SK-N-SH treated with all-trans-retinoic acid at 6 μM for 48 hours (cell line): ENCODE measurements around the gene STXBP2.

Source experiments
- ATAC-seq: fragments of 200-7000 bp; cut with Tn5 transposase; 3 replicates; pipeline ENCODE4 v1.9.1; 2020; ENCODE audit warnings: mild to moderate bottlenecking, moderate library complexity
- ARNTL ChIP-seq: fragments of 450-650 bp; formaldehyde crosslinking; IDR thresholded peaks from 2 replicates; pipeline ENCODE4 v1.5.0; 2020; ENCODE audit warnings: low read depth, mild to moderate bottlenecking, moderate library complexity, borderline replicate concordance
- BACH2 ChIP-seq: fragments of 250-450 bp; sonication (Bioruptor Pico); IDR thresholded peaks from 2 replicates; pipeline ENCODE4 v1.9.0; 2021; ENCODE audit warnings: mild to moderate bottlenecking, borderline replicate concordance
- CREB5 ChIP-seq: fragments of 250-450 bp; sonication (Bioruptor Pico); IDR thresholded peaks from 2 replicates; pipeline ENCODE4 v1.5.1; 2020; ENCODE audit warnings: low read depth, mild to moderate bottlenecking, moderate library complexity
- CSDC2 ChIP-seq: fragments of 250-450 bp; sonication (Bioruptor Pico); IDR thresholded peaks from 2 replicates; pipeline ENCODE4 v1.5.0; 2020; ENCODE audit warnings: mild to moderate bottlenecking, moderate library complexity
- CSRNP3 ChIP-seq: fragments of 250-450 bp; sonication (Bioruptor Pico); IDR thresholded peaks from 2 replicates; pipeline ENCODE4 v1.5.1; 2021; ENCODE audit warnings: mild to moderate bottlenecking, moderate library complexity
- ESRRG ChIP-seq: fragments of 250-450 bp; sonication (Bioruptor Pico); IDR thresholded peaks from 2 replicates; pipeline ENCODE4 v1.6.1; 2021; ENCODE audit warnings: mild to moderate bottlenecking
- GLIS3 ChIP-seq: fragments of 250-450 bp; sonication (Bioruptor Pico); IDR thresholded peaks from 2 replicates; pipeline ENCODE4 v1.5.0; 2020; ENCODE audit warnings: mild to moderate bottlenecking, moderate library complexity
- OSR1 ChIP-seq: fragments of 250-450 bp; sonication (Bioruptor Pico); IDR thresholded peaks from 2 replicates; pipeline ENCODE4 v1.8.0; 2022; ENCODE audit warnings: moderate library complexity, mild to moderate bottlenecking, inconsistent platforms
- PATZ1 ChIP-seq: fragments of 250-450 bp; sonication (Bioruptor Pico); IDR thresholded peaks from 2 replicates; pipeline ENCODE4 v1.8.0; 2020; ENCODE audit warnings: mild to moderate bottlenecking, moderate library complexity, borderline replicate concordance
- POU6F1 ChIP-seq: fragments of 250-450 bp; sonication (Bioruptor Pico); IDR thresholded peaks from 2 replicates; pipeline ENCODE4 v1.8.0; 2021; ENCODE audit warnings: low read depth, mild to moderate bottlenecking, moderate library complexity, borderline replicate concordance
- PPARA ChIP-seq: fragments of 250-450 bp; sonication (Bioruptor Pico); IDR thresholded peaks from 2 replicates; pipeline ENCODE4 v1.5.0; 2020; ENCODE audit warnings: mild to moderate bottlenecking, borderline replicate concordance
- RARB ChIP-seq: fragments of 250-450 bp; sonication (Bioruptor Pico); IDR thresholded peaks from 2 replicates; pipeline ENCODE4 v1.8.0; 2021; ENCODE audit warnings: mild to moderate bottlenecking, moderate library complexity
- SNAI2 ChIP-seq: fragments of 250-450 bp; sonication (Bioruptor Pico); IDR thresholded peaks from 2 replicates; pipeline ENCODE4 v1.5.0; 2020; ENCODE audit warnings: mild to moderate bottlenecking, moderate library complexity
- TCF4 ChIP-seq: fragments of 250-450 bp; sonication (Bioruptor Pico); IDR thresholded peaks from 2 replicates; pipeline ENCODE4 v1.8.0; 2021; ENCODE audit warnings: mild to moderate bottlenecking, moderate library complexity, borderline replicate concordance
- TOX ChIP-seq: fragments of 250-450 bp; sonication (Bioruptor Pico); IDR thresholded peaks from 2 replicates; pipeline ENCODE4 v1.8.0; 2021; ENCODE audit warnings: mild to moderate bottlenecking, moderate library complexity, borderline replicate concordance
- ZC3H10 ChIP-seq: fragments of 250-450 bp; sonication (Bioruptor Pico); IDR thresholded peaks from 2 replicates; pipeline ENCODE4 v1.5.1; 2021; ENCODE audit warnings: mild to moderate bottlenecking, moderate library complexity
- ZFP3 ChIP-seq: fragments of 250-450 bp; sonication (Bioruptor Pico); IDR thresholded peaks from 2 replicates; pipeline ENCODE4 v1.5.0; 2020; ENCODE audit warnings: mild to moderate bottlenecking, moderate library complexity
- ZFP30 ChIP-seq: fragments of 450-650 bp; formaldehyde crosslinking; IDR thresholded peaks from 2 replicates; pipeline ENCODE4 v1.5.0; 2022; ENCODE audit warnings: mild to moderate bottlenecking, moderate library complexity
- ZNF565 ChIP-seq: fragments of 450-650 bp; formaldehyde crosslinking; conservative IDR thresholded peaks from 2 replicates; pipeline ENCODE4 v1.5.0; 2020; ENCODE audit warnings: low read depth, mild to moderate bottlenecking, moderate library complexity
- ZNF70 ChIP-seq: fragments of 450-650 bp; formaldehyde crosslinking; IDR thresholded peaks from 2 replicates; pipeline ENCODE4 v1.5.0; 2020; ENCODE audit warnings: mild to moderate bottlenecking, moderate library complexity
- ZNF8 ChIP-seq: fragments of 450-650 bp; formaldehyde crosslinking; IDR thresholded peaks from 2 replicates; pipeline ENCODE4 v1.5.0; 2020; ENCODE audit warnings: mild to moderate bottlenecking, moderate library complexity

STXBP2 gene

GRCh38 chr19:7658219-7658686 is 21.3 kb downstream of the STXBP2 start:
- TF ChIP-seq CSDC2 (no peak), GLIS3 (CRISPR knock-in tag) (no peak), PPARA (CRISPR knock-in tag) (no peak), ZNF8 (CRISPR knock-in tag) (no peak), TOX (CRISPR knock-in tag) (no peak), TCF4 (CRISPR knock-in tag) (no peak), ZNF70 (no peak), CREB5 (CRISPR knock-in tag) (no peak), ZNF565 (CRISPR knock-in tag) (no peak), OSR1 (no peak), POU6F1 (CRISPR knock-in tag) (no peak), BACH2 (CRISPR knock-in tag) (no peak), CSRNP3 (CRISPR knock-in tag) (no peak)
- peak; percentile 49; the same call in 2 of the 3 replicates for ATAC-seq

- no peak for ATAC-seq
- TF ChIP-seq ESRRG (no peak), TCF4 (CRISPR knock-in tag) (no peak), PPARA (CRISPR knock-in tag) (no peak), ZFP30 (no peak), CREB5 (CRISPR knock-in tag) (no peak), ZNF70 (no peak), RARB (CRISPR knock-in tag) (no peak), ZNF8 (CRISPR knock-in tag) (no peak), CSRNP3 (CRISPR knock-in tag) (no peak), GLIS3 (CRISPR knock-in tag) (no peak), ZNF565 (CRISPR knock-in tag) (no peak), ZC3H10 (no peak), PATZ1 (CRISPR knock-in tag) (no peak), ARNTL (CRISPR knock-in tag) (no peak), ZFP3 (CRISPR knock-in tag) (no peak), SNAI2 (no peak), OSR1 (no peak), POU6F1 (CRISPR knock-in tag) (no peak)
- TF ChIP-seq, all 23 proteins: peak for 0
Measured at GRCh38 chr19:7661744-7662538, 25.0 kb downstream of the STXBP2 start.
